Left ventricle myocardium inferior (tissue), 1 donor: ENCODE data around the gene DCAF15. TPM values are rescaled to one million over a fixed set of nuclear protein-coding genes. Genes with fewer than 3 reads are reported as not detected.
"Not testable (repeated sequence)": the region's sequence is repeated elsewhere in the genome, so short reads cannot be mapped to it uniquely, and the experiment has no call there.

Experiments
- DNase-seq: peaks from one replicate; pipeline ENCODE4 v3.0.0-alpha.2; 2020
- H3K27ac ChIP-seq: fragments of 200-600 bp; replicated peaks from 2 replicates; pipeline ENCODE4 v1.8.0; 2021
- H3K27me3 ChIP-seq: fragments of 200-600 bp; 2 replicates; pipeline ENCODE4 v1.8.0; 2021; ENCODE audit warnings: low read depth
- H3K36me3 ChIP-seq: fragments of 200-600 bp; 2 replicates; pipeline ENCODE4 v1.8.0; 2021
- H3K4me1 ChIP-seq: fragments of 200-600 bp; 2 replicates; pipeline ENCODE4 v1.8.0; 2021
- H3K4me3 ChIP-seq: fragments of 200-600 bp; 2 replicates; pipeline ENCODE4 v1.8.0; 2021; ENCODE audit warnings: mild to moderate bottlenecking, moderate library complexity
- H3K9me3 ChIP-seq: fragments of 200-600 bp; replicated peaks from 2 replicates; pipeline ENCODE4 v1.8.0; 2021
- intact Hi-C: fragments of 100-400 bp; cut with micrococcal nuclease; formaldehyde crosslinking; loops from one replicate; pipeline ENCODE4 v1.11.0; 2022
- total RNA-seq: library from RNA; stranded (reverse); fragmentation: NEBNext Ultra II Directional; extraction: Animal tissue kit (Norgen Biotek cat#: 25700); gene quantifications from one replicate; pipeline ENCODE4 v1.2.1, GENCODE V29; 2021
- TF ChIP-seq, protein P1 (sequence below): fragments of 200-600 bp; IDR thresholded peaks from 2 replicates; pipeline ENCODE4 v1.8.0; 2021; ENCODE audit warnings: antibody characterized with exemption, mild to moderate bottlenecking, borderline replicate concordance
- donor health status: DM: no; HTN: yes; CAD: no; lungs with severe emphysema.

The DCAF15 gene
- total RNA-seq, 1 donor from 2014 or later: 17.0 TPM

DNA sequence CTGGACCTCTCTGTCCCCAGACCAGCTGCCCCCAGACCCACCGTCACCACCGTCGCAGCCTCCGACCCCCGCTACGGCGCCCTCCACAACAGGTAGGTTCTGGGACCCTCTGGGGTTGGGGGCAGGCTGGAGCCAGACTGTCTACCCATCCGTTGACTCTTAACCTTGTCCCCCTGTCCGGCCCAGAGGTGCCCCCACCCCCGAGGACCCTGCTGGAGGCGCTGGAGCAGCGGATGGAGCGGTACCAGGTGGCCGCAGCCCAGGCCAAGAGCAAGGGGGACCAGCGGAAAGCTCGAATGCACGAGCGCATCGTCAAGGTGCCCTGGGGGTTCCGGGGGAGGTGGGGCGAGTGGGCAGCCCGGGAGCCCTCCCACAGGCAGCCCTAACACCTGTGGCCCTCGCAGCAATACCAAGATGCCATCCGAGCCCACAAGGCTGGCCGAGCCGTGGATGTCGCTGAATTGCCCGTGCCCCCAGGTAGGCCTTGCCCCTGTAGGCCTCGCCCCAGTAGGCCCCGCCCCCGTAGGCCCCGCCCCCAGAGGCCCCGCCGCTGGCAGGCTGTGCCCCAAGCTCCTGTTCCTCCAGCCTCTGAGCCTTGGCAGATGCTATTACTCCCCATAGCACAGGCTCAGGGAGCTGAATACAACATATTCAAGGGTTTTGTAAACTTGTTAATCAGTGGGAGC lies 33.4 kb upstream of the DCAF15 start:
- DNase-seq: no peak
- intact Hi-C loops: no loop called here
- TF ChIP-seq, protein P1, sequence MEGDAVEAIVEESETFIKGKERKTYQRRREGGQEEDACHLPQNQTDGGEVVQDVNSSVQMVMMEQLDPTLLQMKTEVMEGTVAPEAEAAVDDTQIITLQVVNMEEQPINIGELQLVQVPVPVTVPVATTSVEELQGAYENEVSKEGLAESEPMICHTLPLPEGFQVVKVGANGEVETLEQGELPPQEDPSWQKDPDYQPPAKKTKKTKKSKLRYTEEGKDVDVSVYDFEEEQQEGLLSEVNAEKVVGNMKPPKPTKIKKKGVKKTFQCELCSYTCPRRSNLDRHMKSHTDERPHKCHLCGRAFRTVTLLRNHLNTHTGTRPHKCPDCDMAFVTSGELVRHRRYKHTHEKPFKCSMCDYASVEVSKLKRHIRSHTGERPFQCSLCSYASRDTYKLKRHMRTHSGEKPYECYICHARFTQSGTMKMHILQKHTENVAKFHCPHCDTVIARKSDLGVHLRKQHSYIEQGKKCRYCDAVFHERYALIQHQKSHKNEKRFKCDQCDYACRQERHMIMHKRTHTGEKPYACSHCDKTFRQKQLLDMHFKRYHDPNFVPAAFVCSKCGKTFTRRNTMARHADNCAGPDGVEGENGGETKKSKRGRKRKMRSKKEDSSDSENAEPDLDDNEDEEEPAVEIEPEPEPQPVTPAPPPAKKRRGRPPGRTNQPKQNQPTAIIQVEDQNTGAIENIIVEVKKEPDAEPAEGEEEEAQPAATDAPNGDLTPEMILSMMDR: no peak

DNA sequence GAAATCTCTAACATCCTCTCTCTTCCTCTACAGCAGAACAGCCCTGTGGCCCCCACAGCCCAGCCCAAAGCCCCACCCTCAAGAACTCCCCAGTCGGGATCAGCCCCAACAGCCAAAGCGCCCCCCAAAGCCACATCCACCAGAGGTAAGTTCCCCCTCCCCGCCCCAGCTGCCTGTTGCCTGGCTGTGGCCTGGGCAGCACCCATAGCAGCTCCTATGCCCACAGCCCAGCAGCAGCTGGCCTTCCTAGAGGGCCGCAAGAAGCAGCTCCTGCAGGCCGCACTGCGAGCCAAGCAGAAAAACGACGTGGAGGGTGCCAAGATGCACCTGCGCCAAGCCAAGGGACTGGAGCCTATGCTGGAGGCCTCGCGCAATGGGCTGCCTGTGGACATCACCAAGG lies 31.8 kb upstream of the DCAF15 start:
- H3K36me3 ChIP-seq: peaks cover 96% of the 10 kb centered on the region
- DNase-seq: no peak
- intact Hi-C loops: no loop called here

More for the DNA sequence above, 33.4 kb upstream of the DCAF15 start:
- Histone ChIP-seq H3K4me3 (no peak overlapping the region), H3K4me1 (peaks cover 10% of the 10 kb centered on the region), H3K27me3 (no peaks in the 10 kb centered on the region), H3K27ac (peak overlapping the region; percentile 65), H3K9me3 (peaks cover 4% of the 10 kb centered on the region), H3K36me3 (peaks cover 96% of the 10 kb centered on the region)

DNA sequence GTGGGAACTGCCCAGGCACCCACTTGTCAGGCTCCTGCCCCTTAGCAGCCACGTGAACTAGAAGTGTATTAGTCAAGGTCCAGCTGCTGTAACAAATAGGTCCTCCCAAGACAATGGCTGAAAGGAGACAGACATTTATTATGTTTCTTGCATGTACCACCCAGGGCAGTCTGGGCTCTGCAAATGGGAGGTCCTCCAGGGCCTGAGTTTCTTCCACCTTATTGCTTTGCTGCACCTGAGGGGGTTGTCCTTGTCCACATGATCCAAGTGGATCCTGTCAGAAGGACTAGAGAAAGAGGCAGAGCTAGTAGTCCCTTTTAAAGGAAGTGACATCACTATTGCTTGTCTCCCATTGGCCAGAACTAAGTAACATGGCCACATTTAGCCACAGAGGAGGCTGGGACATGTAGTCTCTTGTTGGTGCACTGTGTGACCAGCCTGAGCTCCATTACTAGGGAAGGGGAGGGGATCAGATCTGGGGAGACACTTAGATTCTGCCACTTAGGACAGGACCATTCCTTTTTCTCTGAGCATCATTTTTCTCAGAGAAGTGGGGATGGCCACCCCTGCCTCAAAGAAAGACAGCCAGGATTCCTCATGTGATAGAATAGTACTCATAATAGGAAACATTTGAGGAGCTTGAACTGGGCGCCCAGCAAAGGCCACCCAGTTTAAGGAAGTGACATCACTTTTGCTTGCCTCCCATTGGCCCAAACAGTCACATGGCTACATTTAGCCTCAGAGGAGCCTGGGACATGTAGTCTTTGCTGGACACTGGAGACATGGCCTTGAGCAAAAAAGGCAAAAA lies 31.2 kb upstream of the DCAF15 start:
- Histone ChIP-seq H3K9me3 (peaks cover 4% of the 10 kb centered on the region), H3K27me3 (no peaks in the 10 kb centered on the region), H3K27ac (no peak overlapping the region), H3K36me3 (peaks cover 94% of the 10 kb centered on the region), H3K4me3 (no peak overlapping the region), H3K4me1 (peaks cover 13% of the 10 kb centered on the region)
- DNase-seq: no peak
- intact Hi-C loops: no loop called here
- TF ChIP-seq, protein P1: no peak

More for the DNA sequence above, 31.8 kb upstream of the DCAF15 start:
- Histone ChIP-seq H3K9me3 (peaks cover 4% of the 10 kb centered on the region), H3K4me1 (peaks cover 10% of the 10 kb centered on the region), H3K27me3 (no peaks in the 10 kb centered on the region), H3K27ac (no peak overlapping the region), H3K4me3 (no peak overlapping the region)
- TF ChIP-seq, protein P1: no peak

DNA sequence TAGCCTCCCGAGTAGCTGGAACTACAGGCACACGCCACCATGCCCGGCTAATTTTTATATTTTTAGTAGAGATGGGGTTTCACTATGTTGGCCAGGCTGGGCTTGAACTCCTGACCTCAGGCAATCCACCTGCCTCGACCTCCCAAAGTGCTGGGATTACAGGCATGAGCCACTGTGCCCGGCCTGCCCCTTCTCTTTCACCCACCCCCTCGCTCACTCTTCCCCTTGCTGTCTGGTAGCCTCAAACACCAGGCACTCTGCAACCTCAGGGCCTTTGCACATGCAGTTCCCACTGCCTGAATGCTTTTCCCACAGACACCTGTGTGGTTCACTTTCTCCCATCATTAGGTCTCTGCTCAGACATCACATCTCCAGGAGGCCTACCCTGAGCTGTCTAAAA lies 30.2 kb upstream of the DCAF15 start:
- H3K9me3 ChIP-seq, DNase-seq, H3K27ac ChIP-seq, H3K27me3 ChIP-seq, intact Hi-C loops, H3K4me3 ChIP-seq: not testable (repeated sequence)
- H3K36me3 ChIP-seq: peaks cover 94% of the 10 kb centered on the region
- H3K4me1 ChIP-seq: peaks cover 15% of the 10 kb centered on the region

DNA sequence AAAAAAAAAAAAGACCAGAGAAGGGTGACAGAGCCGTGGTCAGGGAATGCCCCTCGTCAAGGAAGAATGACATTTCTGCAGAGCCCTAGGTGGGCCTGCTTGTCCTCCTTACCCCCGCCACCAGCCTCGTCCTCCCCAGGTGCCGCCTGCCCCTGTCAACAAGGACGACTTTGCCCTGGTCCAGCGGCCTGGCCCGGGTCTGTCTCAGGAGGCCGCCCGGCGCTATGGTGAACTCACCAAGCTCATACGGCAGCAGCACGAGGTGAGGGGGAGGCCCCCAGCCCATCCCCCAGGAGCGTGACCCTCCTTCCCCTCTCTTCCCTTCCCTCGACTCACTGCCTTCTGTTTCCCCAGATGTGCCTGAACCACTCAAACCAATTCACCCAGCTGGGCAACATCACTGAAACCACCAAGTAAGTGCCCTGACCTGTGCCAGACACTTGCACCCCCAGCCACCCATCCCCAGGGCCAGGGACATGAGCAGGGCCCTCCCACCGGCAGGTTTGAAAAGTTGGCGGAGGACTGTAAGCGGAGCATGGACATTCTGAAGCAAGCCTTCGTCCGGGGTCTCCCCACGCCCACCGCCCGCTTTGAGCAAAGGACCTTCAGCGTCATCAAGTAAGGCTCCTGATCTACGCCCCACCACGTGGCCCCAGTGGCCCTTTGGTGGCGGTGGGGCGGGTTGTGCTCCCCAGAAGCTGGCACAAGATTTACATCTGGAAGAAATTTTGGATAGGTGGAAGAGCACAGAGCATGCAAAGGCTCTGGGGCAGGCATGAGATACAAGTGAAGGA lies 28.9 kb upstream of the DCAF15 start:
- peaks cover 14% of the 10 kb centered on the region for H3K4me1 ChIP-seq
- no peak for DNase-seq
- H3K9me3 ChIP-seq: peaks cover 4% of the 10 kb centered on the region
- H3K36me3 ChIP-seq: peaks cover 96% of the 10 kb centered on the region
- intact Hi-C loops: no loop called here
- no peaks in the 10 kb centered on the region for H3K27me3 ChIP-seq
- no peak overlapping the region for H3K27ac ChIP-seq
- TF ChIP-seq, protein P1: no peak
- H3K4me3 ChIP-seq: no peak overlapping the region
